Stomach (tissue), 9 donors: ENCODE measurements around the gene MBOAT2. TPM values are rescaled to one million over a fixed set of nuclear protein-coding genes. Genes with fewer than 3 reads are reported as not detected.
"Not testable (repeated sequence)": the region's sequence is repeated elsewhere in the genome, so short reads cannot be mapped to it uniquely, and the experiment has no call there.

Experiments used
- DNase-seq, 2 donors: peaks; one replicate each; pipeline versions ENCODE4 v3.0.0 to v3.0.0-alpha.2; 2013 to 2019
- H3K27ac ChIP-seq, 5 donors: fragments of 200-600 bp in 4 of 5; sonication (generic) in 4 of 5; one replicate each; pipeline ENCODE4 v1.5.1; 2013 to 2019; ENCODE audit warnings: mild to moderate bottlenecking in 1 of 5, moderate library complexity in 1 of 5
- H3K27me3 ChIP-seq, 3 donors: fragments of 200-600 bp; sonication (generic); one replicate each; pipeline ENCODE4 v1.5.1; 2017 to 2019; ENCODE audit warnings: mixed run types in 1 of 3
- H3K36me3 ChIP-seq, 4 donors: fragments of 200-600 bp; sonication (generic); 1 replicate in 3 of 4; 2 replicates in 1 of 4; pipeline ENCODE4 v1.5.1; 2016 to 2019
- H3K4me1 ChIP-seq, 4 donors: fragments of 200-600 bp; sonication (generic); one replicate each; pipeline ENCODE4 v1.5.1; 2016 to 2019
- H3K4me3 ChIP-seq, 4 donors: fragments of 200-600 bp; sonication (generic) in 3 of 4; one replicate each; pipeline ENCODE4 v1.5.1; 2016 to 2019; ENCODE audit warnings: mild to moderate bottlenecking in 1 of 4
- H3K9me3 ChIP-seq, 4 donors: fragments of 200-600 bp; sonication (generic); one replicate each; pipeline ENCODE4 v1.5.1; 2016 to 2019
- CTCF ChIP-seq, 7 experiments: fragments of 450-650 bp in 4 of 7; fragments of 200-600 bp in 3 of 7; sonication (generic) in 3 of 7; IDR thresholded peaks; one replicate each; pipeline ENCODE4 v1.5.1; 2016 to 2019; ENCODE audit warnings: antibody characterized with exemption in 7 of 7, control low read depth in 2 of 7, mild to moderate bottlenecking in 1 of 7
- EP300 ChIP-seq: sonication (generic); formaldehyde crosslinking; IDR thresholded peaks from one replicate; pipeline ENCODE4 v1.6.1; 2017; ENCODE audit warnings: antibody characterized with exemption
- POLR2A ChIP-seq, 4 donors: fragments of 450-650 bp; IDR thresholded peaks; one replicate each; pipeline ENCODE4 v1.6.1; 2016; ENCODE audit warnings: antibody characterized with exemption in 4 of 4, control low read depth in 2 of 4, mild to moderate bottlenecking in 1 of 4, moderate library complexity in 1 of 4
- POLR2AphosphoS5 ChIP-seq, 3 donors: sonication (generic); formaldehyde crosslinking; IDR thresholded peaks; one replicate each; pipeline ENCODE4 v1.6.1; 2016; ENCODE audit warnings: antibody characterized with exemption in 3 of 3
- WGBS, 5 donors: extraction: QIAGEN DNeasy Blood & Tissue Kit in 3 of 5; methylation state at CpG; one replicate each; pipeline versions ENCODE4 v1.1.5 to v1.1.7; 2013 to 2018; 5-methylcytosine and 5-hydroxymethylcytosine counted together
- intact Hi-C: fragments of 100-400 bp; cut with DNase I; formaldehyde crosslinking; loops from one replicate; pipeline ENCODE4 v1.15.1; 2023; ENCODE audit warnings: low total_unique reads
- polyA plus RNA-seq, 3 donors: library from polyadenylated mRNA; stranded (reverse); fragments of 200-250 nt; gene quantifications; one replicate each; pipeline ENCODE4 v1.2.3, GENCODE V29; 2013
- total RNA-seq, 5 donors: library from RNA; depleted of rRNA; stranded (reverse); fragments of >200 nt; gene quantifications; one replicate each; pipeline versions ENCODE4 v1.1.0 to v1.2.3, GENCODE V29; 2014 to 2016
- donor health status: healthy with polysubstance abuse.
- donor health status: Bipolar disorder and iron deficiency.
- donor health status: healthy.

Gene MBOAT2
- total and polyA plus RNA-seq, 8 donors = 2.2 to 65.5 (median 12.9) TPM

GRCh38 chr2:8915941-8916340 lies 87.5 kb downstream of the MBOAT2 start:
- Histone ChIP-seq H3K4me3 (no peak overlapping the region), H3K9me3 (peaks cover 0 to 6% (median 2%) of the 10 kb centered on the region in 4 donors), H3K27me3 (no peaks in the 10 kb centered on the region), H3K4me1 (peaks cover 0 to 17% (median 7%) of the 10 kb centered on the region in 4 donors), H3K27ac (no peak overlapping the region), H3K36me3 (no peaks in the 10 kb centered on the region)
- 90 to 99% (median 95%) methylated on average over 4 of the region's 4 CpGs for WGBS, 5 donors
- intact Hi-C loops = no loop called here
- TF ChIP-seq POLR2AphosphoS5 (IDR thresholded peaks at IDR 0.05) (no peak), EP300 (no peak), POLR2A (IDR thresholded peaks at IDR 0.05) (no peak), CTCF (IDR thresholded peaks at IDR 0.05) (no peak)
- no peak for DNase-seq

DNA sequence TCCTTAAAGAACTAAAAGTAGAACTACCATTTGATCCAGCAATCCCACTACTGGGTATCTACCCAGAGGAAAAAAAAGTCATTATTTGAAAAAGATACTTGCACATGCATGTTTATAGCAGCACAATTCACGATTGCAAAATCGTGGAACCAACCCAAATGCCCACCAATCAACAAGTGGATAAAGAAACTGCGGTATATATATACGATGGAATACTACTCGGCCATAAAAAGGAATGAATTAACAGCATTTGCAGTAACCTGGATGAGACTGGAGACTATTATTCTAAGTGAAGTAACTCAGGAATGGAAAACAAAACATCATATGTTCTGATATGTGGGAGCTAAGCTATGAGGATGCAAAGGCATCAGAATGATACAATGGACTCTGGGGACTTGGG lies 89.7 kb downstream of the MBOAT2 start:
- H3K27me3 ChIP-seq, H3K4me3 ChIP-seq, H3K36me3 ChIP-seq, H3K27ac ChIP-seq, DNase-seq, intact Hi-C loops: not testable (repeated sequence)
- peaks cover 0 to 14% (median 6%) of the 10 kb centered on the region in 4 donors for H3K4me1 ChIP-seq
- peaks cover 0 to 14% (median 2%) of the 10 kb centered on the region in 4 donors for H3K9me3 ChIP-seq
- 94 to 98% (median 95%) methylated on average over 5 of the region's 5 CpGs for WGBS, 5 donors

GRCh38 chr2:8907764-8908288 lies 95.7 kb downstream of the MBOAT2 start:
- Histone ChIP-seq H3K27me3 (no peaks in the 10 kb centered on the region), H3K36me3 (peaks cover 0 to 14% (median 3%) of the 10 kb centered on the region in 4 donors), H3K4me1 (no peaks in the 10 kb centered on the region), H3K27ac (no peak overlapping the region), H3K4me3 (no peak overlapping the region), H3K9me3 (peaks cover 0 to 14% (median 2%) of the 10 kb centered on the region in 4 donors)
- TF ChIP-seq CTCF (IDR thresholded peaks at IDR 0.05) (no peak), POLR2AphosphoS5 (IDR thresholded peaks at IDR 0.05) (no peak), EP300 (no peak), POLR2A (IDR thresholded peaks at IDR 0.05) (no peak)
- no peak for DNase-seq
- WGBS, 5 donors = 80 to 96% (median 95%) methylated on average over 3 of the region's 3 CpGs
- intact Hi-C loops = no loop called here

DNA sequence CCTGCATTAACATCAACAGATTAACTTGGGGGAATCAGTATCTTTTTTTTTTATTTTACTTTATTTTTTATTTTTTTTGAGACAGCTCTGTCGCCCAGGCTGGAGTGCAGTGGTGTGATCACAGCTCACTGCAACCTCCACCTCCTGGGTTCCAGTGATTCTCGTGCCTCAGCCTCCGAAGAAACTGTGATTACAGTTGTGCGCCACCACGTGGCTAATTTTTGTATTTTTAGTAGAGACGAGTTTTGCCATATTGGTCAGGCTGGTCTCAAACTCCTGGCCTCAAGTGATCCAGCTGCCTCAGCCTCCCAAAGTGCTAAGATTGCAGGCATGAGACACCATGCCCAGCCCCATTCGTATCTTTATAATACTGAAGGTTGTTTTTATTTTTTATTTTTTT lies 99.6 kb downstream of the MBOAT2 start:
- H3K4me1 ChIP-seq, DNase-seq, H3K4me3 ChIP-seq, H3K27me3 ChIP-seq, H3K9me3 ChIP-seq, H3K27ac ChIP-seq, intact Hi-C loops: not testable (repeated sequence)
- 91 to 96% (median 93%) methylated on average over 7 of the region's 7 CpGs for WGBS, 5 donors
- peaks cover 0 to 26% (median 12%) of the 10 kb centered on the region in 4 donors for H3K36me3 ChIP-seq

- H3K27ac ChIP-seq = not testable (repeated sequence)
- WGBS, 5 donors = 94 to 98% (median 97%) methylated on average over 7 of the region's 7 CpGs
Measured at GRCh38 chr2:8902757-8903156, 100.7 kb downstream of the MBOAT2 start.

DNA sequence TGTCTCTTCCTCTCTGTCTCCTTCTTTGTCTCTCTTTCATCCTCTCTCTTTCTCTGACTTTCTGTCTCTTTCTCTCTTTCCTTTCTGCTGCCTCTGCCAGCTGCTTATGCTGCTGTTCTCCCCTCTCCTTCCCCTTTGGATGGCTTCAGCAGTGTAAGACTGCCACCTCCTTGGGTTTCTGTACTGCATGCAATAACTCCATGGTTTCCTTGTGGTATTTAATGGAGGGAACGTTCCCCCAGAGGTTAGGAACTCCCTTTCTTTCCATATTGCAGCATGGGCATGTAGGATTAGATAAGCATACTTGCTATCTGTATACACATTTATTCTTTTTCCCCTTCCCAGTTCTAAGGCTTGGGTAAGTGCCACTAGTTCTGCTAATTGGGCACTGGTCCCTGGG lies 106.3 kb downstream of the MBOAT2 start:
- 17 to 62% (median 48%) methylated on average over 1 of the region's 1 CpG for WGBS, 5 donors
- Histone ChIP-seq H3K27ac (peak overlapping the region in 1 of 5 donors; percentile 22), H3K36me3 (peaks cover 0 to 26% (median 14%) of the 10 kb centered on the region in 4 donors)
- H3K27me3 ChIP-seq, intact Hi-C loops, DNase-seq, H3K4me3 ChIP-seq, H3K9me3 ChIP-seq, H3K4me1 ChIP-seq: not testable (repeated sequence)

More at GRCh38 chr2:8902757-8903156, 100.7 kb downstream of the MBOAT2 start:
- intact Hi-C loops, DNase-seq, H3K4me1 ChIP-seq, H3K9me3 ChIP-seq, H3K4me3 ChIP-seq, H3K27me3 ChIP-seq: not testable (repeated sequence)
- peaks cover 0 to 26% (median 8%) of the 10 kb centered on the region in 4 donors for H3K36me3 ChIP-seq

DNA sequence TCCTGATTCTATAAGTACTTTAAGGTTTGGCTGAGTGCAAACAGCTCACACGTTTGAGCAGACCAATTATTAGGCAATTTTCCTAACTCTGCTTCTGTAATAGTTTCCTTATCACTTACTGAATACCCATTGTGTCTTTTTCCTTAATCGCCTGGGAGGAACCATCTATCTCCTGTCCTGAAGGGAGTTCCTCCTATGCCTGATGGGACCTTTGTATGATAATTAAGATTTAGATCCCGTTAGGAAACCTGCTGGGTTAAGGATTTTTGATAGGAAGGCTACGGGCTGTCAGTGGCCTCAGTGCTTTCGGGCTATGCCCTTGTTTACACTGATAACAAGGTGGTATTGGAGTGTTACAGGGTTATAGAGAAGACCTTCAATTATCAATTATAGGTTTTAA lies 106.8 kb downstream of the MBOAT2 start:
- 53 to 71% (median 56%) methylated on average over 5 of the region's 5 CpGs for WGBS, 5 donors
- intact Hi-C loops, DNase-seq: not testable (repeated sequence)

GRCh38 chr2:8895087-8895912 lies 108.2 kb downstream of the MBOAT2 start:
- DNase-seq, H3K4me3 ChIP-seq, H3K27me3 ChIP-seq, intact Hi-C loops, H3K9me3 ChIP-seq, H3K4me1 ChIP-seq: not testable (repeated sequence)
- Histone ChIP-seq H3K27ac (peak overlapping the region in 2 of 5 donors; percentile 14 to 39), H3K36me3 (peaks cover 0 to 20% (median 10%) of the 10 kb centered on the region in 4 donors)
- WGBS, 5 donors = 93 to 98% (median 96%) methylated on average over 13 of the region's 13 CpGs

More for the DNA sequence above, 106.8 kb downstream of the MBOAT2 start:
- peak overlapping the region in 1 of 5 donors; percentile 22 for H3K27ac ChIP-seq
- H3K4me3 ChIP-seq, H3K27me3 ChIP-seq, H3K4me1 ChIP-seq, H3K9me3 ChIP-seq: not testable (repeated sequence)
- H3K36me3 ChIP-seq = peaks cover 0 to 21% (median 10%) of the 10 kb centered on the region in 4 donors
